ENCODE data around the gene R3HDML. TPM values are rescaled to one million over a fixed set of nuclear protein-coding genes. Genes with fewer than 3 reads are reported as not detected.

Gene R3HDML
- total and polyA plus RNA-seq, 9 of the 15 experiments (the other 6 are each of a cell fraction or from before 2014, with no cell fraction given), result not detected

DNA sequence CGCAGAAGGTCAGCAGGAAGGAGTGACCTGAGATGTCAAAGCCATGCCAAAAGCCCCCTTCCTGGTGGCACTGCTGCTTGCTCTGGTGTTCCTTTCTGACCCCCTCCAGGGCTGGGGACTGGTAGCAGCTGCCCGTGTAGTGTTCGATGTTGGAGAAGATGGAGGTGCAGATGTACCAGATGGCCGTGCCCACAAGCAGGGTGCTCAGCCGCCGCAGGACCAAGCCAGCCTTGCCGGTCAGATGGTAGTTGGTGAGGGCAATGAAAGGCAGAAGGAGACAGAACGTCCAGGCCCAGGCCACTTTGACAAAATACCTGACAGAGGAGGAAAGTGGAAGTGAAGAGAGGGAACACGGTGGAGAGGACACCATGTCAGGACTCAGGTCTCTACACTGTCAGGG, 29.9 kb upstream of the R3HDML start (continued):
- no peak for TF ChIP-seq ATF6 (CRISPR knock-in tag; IDR thresholded peaks at IDR 0.05)

GRCh38 chr20:44309763-44310663, 26.8 kb upstream of the R3HDML start:
- Histone ChIP-seq H3K27ac (ENCODE audit: extremely low read depth, low read depth, low read length) (peak overlapping the region; percentile 20; the same call in 1 of the 3 replicates), H3K4me1 (replicated peaks in 1 of 2; ENCODE audit: control insufficient read depth in 2 of 2, insufficient read depth in 2 of 2, low read length in 2 of 2) (peaks cover 12 to 15% of the 10 kb centered on the region in 2 experiments), H3K4me2 (ENCODE audit: insufficient read depth, low read length) (peak overlapping the region; percentile 92), H3K79me2 (ENCODE audit: control insufficient read depth, insufficient read depth, low read length) (no peaks in the 10 kb centered on the region), H3K4me3 (peak overlapping the region; percentile 63), H3K9me3 (replicated peaks; ENCODE audit: control insufficient read depth, insufficient read depth, low read depth, low read length) (no peaks in the 10 kb centered on the region), H3K36me3 (ENCODE audit: control insufficient read depth, insufficient read depth, low read length) (no peaks in the 10 kb centered on the region), H3K9me1 (ENCODE audit: control insufficient read depth, insufficient read depth, low read length) (peaks cover 4% of the 10 kb centered on the region), H2AFZ (ENCODE audit: low read depth, low read length) (peak overlapping the region; percentile 93), H3K9ac (ENCODE audit: insufficient read depth in 1 of 2, low read depth in 2 of 2, low read length in 2 of 2) (peak overlapping the region; percentile 66 to 99), H4K20me1 (replicated peaks; ENCODE audit: control insufficient read depth, insufficient read depth, low read length) (no peaks in the 10 kb centered on the region), H3K27me3 (ENCODE audit: control insufficient read depth in 2 of 2, insufficient read depth in 2 of 2, low read length in 2 of 2) (no peaks in the 10 kb centered on the region)
- FAIRE-seq (peak; percentile 90), ATAC-seq (peak; percentile 36), DNase-seq (ENCODE audit: extremely low read depth in 1 of 4, low spot score in 3 of 4) (peak; percentile 56 to 68 (median 62))
- ChIA-PET CTCF (ENCODE audit: low intra/inter-chr PET ratio) (interaction anchor here (0.8 to 2.0 kb wide), 4 partner anchors 13 to 194 kb away, joined by 3 to 8 read pairs (median 5); no protein-coding TSS in a partner anchor), POLR2A (interaction anchor here (0.9 kb wide), 1 partner anchor 10 kb away, joined by 3 read pairs; no protein-coding TSS in a partner anchor)
- intact Hi-C loops (cut with micrococcal nuclease), result loop anchor here (2.0 to 5.0 kb wide), 2 partner anchors 77 to 162 kb away; no protein-coding TSS in a partner anchor
- 6% methylated on average over 17 of the region's 17 CpGs for WGBS (ENCODE audit: insufficient coverage, low coverage, missing lambda C conversion rate)
- in situ Hi-C loops (cut with MboI), result loop anchor here (5.0 kb wide), 1 partner anchor 93 kb away; no protein-coding TSS in a partner anchor
- no TSS peak for BruUV-seq (replicated peaks)
- TF ChIP-seq ZNF583 (CRISPR knock-in tag; IDR thresholded peaks at IDR 0.05), result no peak
- TF ChIP-seq, protein P1, sequence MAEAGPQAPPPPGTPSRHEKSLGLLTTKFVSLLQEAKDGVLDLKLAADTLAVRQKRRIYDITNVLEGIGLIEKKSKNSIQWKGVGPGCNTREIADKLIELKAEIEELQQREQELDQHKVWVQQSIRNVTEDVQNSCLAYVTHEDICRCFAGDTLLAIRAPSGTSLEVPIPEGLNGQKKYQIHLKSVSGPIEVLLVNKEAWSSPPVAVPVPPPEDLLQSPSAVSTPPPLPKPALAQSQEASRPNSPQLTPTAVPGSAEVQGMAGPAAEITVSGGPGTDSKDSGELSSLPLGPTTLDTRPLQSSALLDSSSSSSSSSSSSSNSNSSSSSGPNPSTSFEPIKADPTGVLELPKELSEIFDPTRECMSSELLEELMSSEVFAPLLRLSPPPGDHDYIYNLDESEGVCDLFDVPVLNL (CRISPR knock-in tag; IDR thresholded peaks at IDR 0.05; ENCODE audit: low read depth), result 0 out of 2 replicates have a peak, but pooled peaks have one; percentile 1
- TF ChIP-seq RCOR1 (IDR thresholded peaks at IDR 0.05; ENCODE audit: borderline replicate concordance in 1 of 2, low read depth in 2 of 2, low read length in 2 of 2), result peak in 1 of 2 experiments; percentile 22; a peak in 1 of 4 replicates
- TF ChIP-seq CTBP1 (IDR thresholded peaks at IDR 0.05; ENCODE audit: borderline replicate concordance), result 0 out of 2 replicates have a peak, but pooled peaks have one; percentile 29
- no peak for TF ChIP-seq ZNF717 (CRISPR knock-in tag; IDR thresholded peaks at IDR 0.05)
- no peak for TF ChIP-seq MBD2 (IDR thresholded peaks at IDR 0.05; ENCODE audit: borderline replicate concordance, low read depth)
- TF ChIP-seq ILF3 (IDR thresholded peaks at IDR 0.05; ENCODE audit: borderline replicate concordance), result no peak
- no peak for TF ChIP-seq ESRRA (IDR thresholded peaks at IDR 0.05; ENCODE audit: borderline replicate concordance, low read depth)
- TF ChIP-seq ZNF140 (CRISPR knock-in tag; IDR thresholded peaks at IDR 0.05), result no peak
- no peak for TF ChIP-seq HDAC6 (IDR thresholded peaks at IDR 0.05; ENCODE audit: low read depth, low read length)
- no peak for TF ChIP-seq MYC (IDR thresholded peaks at IDR 0.05; ENCODE audit: low read depth, low read length)
- no peak for TF ChIP-seq MYC (CRISPR knock-in tag; IDR thresholded peaks at IDR 0.05; ENCODE audit: borderline replicate concordance, low read depth)
- no peak for TF ChIP-seq BDP1 (IDR thresholded peaks at IDR 0.05; ENCODE audit: insufficient read depth, insufficient read length)
- TF ChIP-seq, protein P2, sequence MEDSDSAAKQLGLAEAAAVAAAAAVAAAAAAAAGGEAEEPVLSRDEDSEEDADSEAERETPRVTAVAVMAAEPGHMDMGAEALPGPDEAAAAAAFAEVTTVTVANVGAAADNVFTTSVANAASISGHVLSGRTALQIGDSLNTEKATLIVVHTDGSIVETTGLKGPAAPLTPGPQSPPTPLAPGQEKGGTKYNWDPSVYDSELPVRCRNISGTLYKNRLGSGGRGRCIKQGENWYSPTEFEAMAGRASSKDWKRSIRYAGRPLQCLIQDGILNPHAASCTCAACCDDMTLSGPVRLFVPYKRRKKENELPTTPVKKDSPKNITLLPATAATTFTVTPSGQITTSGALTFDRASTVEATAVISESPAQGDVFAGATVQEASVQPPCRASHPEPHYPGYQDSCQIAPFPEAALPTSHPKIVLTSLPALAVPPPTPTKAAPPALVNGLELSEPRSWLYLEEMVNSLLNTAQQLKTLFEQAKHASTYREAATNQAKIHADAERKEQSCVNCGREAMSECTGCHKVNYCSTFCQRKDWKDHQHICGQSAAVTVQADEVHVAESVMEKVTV (CRISPR knock-in tag; IDR thresholded peaks at IDR 0.05), result no peak

All from K562 (cell line).